Liver (tissue), 9 donors: Measurements from ENCODE around the gene KNOP1. TPM values are rescaled to one million over a fixed set of nuclear protein-coding genes. Genes with fewer than 3 reads are reported as not detected.

Experiments used
- DNase-seq: peaks from one replicate; pipeline ENCODE4 v3.0.0-alpha.2; 2017; ENCODE audit warnings: low spot score
- H3K27ac ChIP-seq, 2 donors: one replicate each; pipeline ENCODE4 v1.7.0; 2013; ENCODE audit warnings: inconsistent platforms in 2 of 2, low read length in 2 of 2, control low read depth in 1 of 2, low read depth in 1 of 2, mild to moderate bottlenecking in 1 of 2
- H3K27me3 ChIP-seq, 4 donors: one replicate each; pipeline versions ENCODE4 v1.6.1 to v1.7.0; 2013; ENCODE audit warnings: low read length in 3 of 4, inconsistent platforms in 1 of 4, mild to moderate bottlenecking in 1 of 4, moderate library complexity in 1 of 4; ENCODE audit not compliant: control insufficient read depth in 4 of 4, insufficient read depth in 4 of 4
- H3K36me3 ChIP-seq, 4 donors: one replicate each; pipeline versions ENCODE4 v1.6.1 to v1.7.0; 2013; ENCODE audit warnings: low read length in 3 of 4, mild to moderate bottlenecking in 3 of 4, low read depth in 1 of 4, moderate library complexity in 1 of 4; ENCODE audit not compliant: control insufficient read depth in 4 of 4, insufficient read depth in 3 of 4
- H3K4me1 ChIP-seq, 4 donors: one replicate each; pipeline versions ENCODE4 v1.6.1 to v1.7.0; 2013; ENCODE audit warnings: low read length in 3 of 4, mild to moderate bottlenecking in 3 of 4, moderate library complexity in 1 of 4; ENCODE audit not compliant: control insufficient read depth in 4 of 4, insufficient read depth in 4 of 4
- H3K4me3 ChIP-seq, 3 donors: one replicate each; pipeline versions ENCODE4 v1.6.1 to v1.7.0; 2013; ENCODE audit warnings: low read length in 3 of 3, control low read depth in 1 of 3, low read depth in 1 of 3, mild to moderate bottlenecking in 1 of 3
- H3K9ac ChIP-seq, 2 donors: one replicate each; pipeline ENCODE4 v1.7.0; 2013; ENCODE audit warnings: low read length in 2 of 2, mild to moderate bottlenecking in 2 of 2, moderate library complexity in 2 of 2, control low read depth in 1 of 2, low read depth in 1 of 2
- H3K9me3 ChIP-seq, 4 donors: one replicate each; pipeline versions ENCODE4 v1.6.1 to v1.7.0; 2013; ENCODE audit warnings: low read length in 3 of 4; ENCODE audit not compliant: control insufficient read depth in 4 of 4
- EGR1 ChIP-seq, 2 donors: IDR thresholded peaks; 2 replicates each; pipeline ENCODE4 v1.6.1; 2016 to 2018; ENCODE audit warnings: antibody characterized with exemption in 2 of 2, low read depth in 2 of 2
- FOXA1 ChIP-seq: IDR thresholded peaks from 2 replicates; pipeline ENCODE4 v1.6.1; 2016; ENCODE audit warnings: antibody characterized with exemption
- FOXA2 ChIP-seq: IDR thresholded peaks from 2 replicates; pipeline ENCODE4 v1.6.1; 2016; ENCODE audit warnings: antibody characterized with exemption
- GABPA ChIP-seq, 2 donors: IDR thresholded peaks in 1 of 2; conservative IDR thresholded peaks in 1 of 2; 2 replicates each; pipeline ENCODE4 v1.6.1; 2016; ENCODE audit warnings: antibody characterized with exemption in 2 of 2, mild to moderate bottlenecking in 1 of 2, moderate library complexity in 1 of 2
- HNF4A ChIP-seq, 2 donors: conservative IDR thresholded peaks; 2 replicates each; pipeline ENCODE4 v1.6.1; 2016; ENCODE audit warnings: antibody characterized with exemption in 2 of 2, mild to moderate bottlenecking in 2 of 2
- HNF4G ChIP-seq: IDR thresholded peaks from 2 replicates; pipeline ENCODE4 v1.6.1; 2016; ENCODE audit warnings: antibody characterized with exemption
- JUND ChIP-seq, 2 donors: IDR thresholded peaks; 2 replicates each; pipeline ENCODE4 v1.6.1; 2016; ENCODE audit warnings: antibody characterized with exemption in 2 of 2
- NR2F2 ChIP-seq: IDR thresholded peaks from 2 replicates; pipeline ENCODE4 v1.6.1; 2016; ENCODE audit warnings: antibody characterized with exemption
- RAD21 ChIP-seq, 2 donors: IDR thresholded peaks; 2 replicates each; pipeline ENCODE4 v1.6.1; 2016; ENCODE audit warnings: antibody characterized with exemption in 2 of 2, mild to moderate bottlenecking in 2 of 2
- RXRA ChIP-seq, 2 donors: IDR thresholded peaks; 2 replicates each; pipeline ENCODE4 v1.6.1; 2017 to 2018; ENCODE audit warnings: antibody characterized with exemption in 2 of 2, mild to moderate bottlenecking in 1 of 2
- SP1 ChIP-seq: IDR thresholded peaks from 2 replicates; pipeline ENCODE4 v1.6.1; 2018; ENCODE audit warnings: antibody characterized with exemption, mild to moderate bottlenecking
- TAF1 ChIP-seq: conservative IDR thresholded peaks from 2 replicates; pipeline ENCODE4 v1.6.1; 2016; ENCODE audit warnings: antibody characterized with exemption, mild to moderate bottlenecking
- YY1 ChIP-seq: IDR thresholded peaks from 2 replicates; pipeline ENCODE4 v1.6.1; 2016; ENCODE audit warnings: antibody characterized with exemption, mild to moderate bottlenecking
- ZBTB33 ChIP-seq: IDR thresholded peaks from 2 replicates; pipeline ENCODE4 v1.6.1; 2016; ENCODE audit warnings: antibody characterized with exemption
- WGBS: extraction: QIAGEN DNeasy Blood & Tissue Kit; methylation state at CpG from one replicate; pipeline ENCODE4 v1.1.7; 2013; 5-methylcytosine and 5-hydroxymethylcytosine counted together
- polyA plus RNA-seq, 2 donors: library from polyadenylated mRNA; stranded (reverse) in 1 of 2; unstranded in 1 of 2; fragments of 200-250 nt in 1 of 2; fragments of >200 nt in 1 of 2; fragmentation: Nextera tagmentation in 1 of 2; extraction: Ambion mirVana in 1 of 2; gene quantifications; one replicate each; pipeline versions ENCODE4 v1.2.1 to v1.2.3, GENCODE V29; 2013 to 2015
- total RNA-seq, 2 donors: library from RNA; depleted of rRNA; stranded (reverse); fragments of >200 nt; gene quantifications; one replicate each; pipeline ENCODE4 v1.2.3, GENCODE V29; 2014
- TF ChIP-seq, protein P1 (sequence below): fragments of 150-350 bp; IDR thresholded peaks from 2 replicates; pipeline ENCODE4 v1.5.1; 2017; ENCODE audit warnings: improper control_type of control experiment, low read depth, low read length; ENCODE audit not compliant: missing input control
- TF ChIP-seq, protein P2 (sequence below): IDR thresholded peaks from 2 replicates; pipeline ENCODE4 v1.6.1; 2016; ENCODE audit warnings: antibody characterized with exemption
- TF ChIP-seq, protein P3 (sequence below): IDR thresholded peaks from 2 replicates; pipeline ENCODE4 v1.6.1; 2016; ENCODE audit warnings: antibody characterized with exemption, mild to moderate bottlenecking
- TF ChIP-seq, protein P4 (sequence below): IDR thresholded peaks from 2 replicates; pipeline ENCODE4 v1.6.1; 2016; ENCODE audit warnings: antibody characterized with exemption
- donor health status: healthy.
- donor health status: healthy.
- donor health status: healthy.
- donor health status: healthy.
- donor health status: healthy.

The KNOP1 gene
- total and polyA plus RNA-seq, 4 donors, result 4.1 to 6.7 (median 5.7) TPM

DNA sequence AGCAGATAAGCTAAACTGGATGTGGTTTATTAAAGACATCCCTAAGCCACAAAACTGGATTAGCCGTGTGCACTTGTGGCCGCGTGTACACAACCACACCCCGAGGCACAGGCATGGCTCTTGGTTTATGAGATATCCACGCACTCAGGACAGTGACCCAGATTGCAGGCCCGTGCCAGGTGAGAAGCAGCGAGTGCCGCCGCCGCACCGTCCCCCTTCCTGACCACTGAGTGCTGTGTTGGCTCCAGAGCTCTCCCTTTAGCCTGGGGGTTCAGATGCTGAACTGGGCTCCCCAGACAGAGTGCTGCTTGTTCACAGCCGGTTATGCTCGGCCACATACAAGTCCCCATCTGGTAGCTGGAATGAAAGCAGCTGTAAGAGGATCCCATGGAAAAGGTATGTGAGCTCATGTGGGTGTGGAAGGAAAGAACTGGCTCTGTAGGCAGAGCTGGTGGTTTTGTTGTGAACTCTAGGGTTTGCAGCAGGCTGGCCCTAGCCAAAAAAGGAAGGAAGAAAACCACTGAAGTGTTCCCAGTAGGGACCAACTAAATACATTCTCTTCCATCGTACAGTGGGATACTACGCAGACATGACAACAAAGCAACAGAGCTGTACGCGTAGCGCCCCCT lies 29.5 kb downstream of the KNOP1 start:
- TF ChIP-seq FOXA2 (no peak), HNF4A (conservative IDR thresholded peaks at IDR 0.05) (no peak), GABPA (IDR thresholded peaks at IDR 0.05 in 1 of 2, conservative IDR thresholded peaks at IDR 0.05 in 1 of 2) (no peak), EGR1 (IDR thresholded peaks at IDR 0.05; ENCODE audit: low read depth in 2 of 2) (no peak), SP1 (no peak), ZBTB33 (no peak), FOXA1 (no peak), RAD21 (IDR thresholded peaks at IDR 0.05) (no peak), HNF4G (no peak), RXRA (IDR thresholded peaks at IDR 0.05) (no peak), JUND (IDR thresholded peaks at IDR 0.05) (no peak), TAF1 (no peak)
- TF ChIP-seq, protein P1, sequence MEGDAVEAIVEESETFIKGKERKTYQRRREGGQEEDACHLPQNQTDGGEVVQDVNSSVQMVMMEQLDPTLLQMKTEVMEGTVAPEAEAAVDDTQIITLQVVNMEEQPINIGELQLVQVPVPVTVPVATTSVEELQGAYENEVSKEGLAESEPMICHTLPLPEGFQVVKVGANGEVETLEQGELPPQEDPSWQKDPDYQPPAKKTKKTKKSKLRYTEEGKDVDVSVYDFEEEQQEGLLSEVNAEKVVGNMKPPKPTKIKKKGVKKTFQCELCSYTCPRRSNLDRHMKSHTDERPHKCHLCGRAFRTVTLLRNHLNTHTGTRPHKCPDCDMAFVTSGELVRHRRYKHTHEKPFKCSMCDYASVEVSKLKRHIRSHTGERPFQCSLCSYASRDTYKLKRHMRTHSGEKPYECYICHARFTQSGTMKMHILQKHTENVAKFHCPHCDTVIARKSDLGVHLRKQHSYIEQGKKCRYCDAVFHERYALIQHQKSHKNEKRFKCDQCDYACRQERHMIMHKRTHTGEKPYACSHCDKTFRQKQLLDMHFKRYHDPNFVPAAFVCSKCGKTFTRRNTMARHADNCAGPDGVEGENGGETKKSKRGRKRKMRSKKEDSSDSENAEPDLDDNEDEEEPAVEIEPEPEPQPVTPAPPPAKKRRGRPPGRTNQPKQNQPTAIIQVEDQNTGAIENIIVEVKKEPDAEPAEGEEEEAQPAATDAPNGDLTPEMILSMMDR, result no peak
- TF ChIP-seq, protein P2, sequence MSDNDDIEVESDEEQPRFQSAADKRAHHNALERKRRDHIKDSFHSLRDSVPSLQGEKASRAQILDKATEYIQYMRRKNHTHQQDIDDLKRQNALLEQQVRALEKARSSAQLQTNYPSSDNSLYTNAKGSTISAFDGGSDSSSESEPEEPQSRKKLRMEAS, result no peak
- TF ChIP-seq, protein P3, sequence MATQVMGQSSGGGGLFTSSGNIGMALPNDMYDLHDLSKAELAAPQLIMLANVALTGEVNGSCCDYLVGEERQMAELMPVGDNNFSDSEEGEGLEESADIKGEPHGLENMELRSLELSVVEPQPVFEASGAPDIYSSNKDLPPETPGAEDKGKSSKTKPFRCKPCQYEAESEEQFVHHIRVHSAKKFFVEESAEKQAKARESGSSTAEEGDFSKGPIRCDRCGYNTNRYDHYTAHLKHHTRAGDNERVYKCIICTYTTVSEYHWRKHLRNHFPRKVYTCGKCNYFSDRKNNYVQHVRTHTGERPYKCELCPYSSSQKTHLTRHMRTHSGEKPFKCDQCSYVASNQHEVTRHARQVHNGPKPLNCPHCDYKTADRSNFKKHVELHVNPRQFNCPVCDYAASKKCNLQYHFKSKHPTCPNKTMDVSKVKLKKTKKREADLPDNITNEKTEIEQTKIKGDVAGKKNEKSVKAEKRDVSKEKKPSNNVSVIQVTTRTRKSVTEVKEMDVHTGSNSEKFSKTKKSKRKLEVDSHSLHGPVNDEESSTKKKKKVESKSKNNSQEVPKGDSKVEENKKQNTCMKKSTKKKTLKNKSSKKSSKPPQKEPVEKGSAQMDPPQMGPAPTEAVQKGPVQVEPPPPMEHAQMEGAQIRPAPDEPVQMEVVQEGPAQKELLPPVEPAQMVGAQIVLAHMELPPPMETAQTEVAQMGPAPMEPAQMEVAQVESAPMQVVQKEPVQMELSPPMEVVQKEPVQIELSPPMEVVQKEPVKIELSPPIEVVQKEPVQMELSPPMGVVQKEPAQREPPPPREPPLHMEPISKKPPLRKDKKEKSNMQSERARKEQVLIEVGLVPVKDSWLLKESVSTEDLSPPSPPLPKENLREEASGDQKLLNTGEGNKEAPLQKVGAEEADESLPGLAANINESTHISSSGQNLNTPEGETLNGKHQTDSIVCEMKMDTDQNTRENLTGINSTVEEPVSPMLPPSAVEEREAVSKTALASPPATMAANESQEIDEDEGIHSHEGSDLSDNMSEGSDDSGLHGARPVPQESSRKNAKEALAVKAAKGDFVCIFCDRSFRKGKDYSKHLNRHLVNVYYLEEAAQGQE, result no peak
- Histone ChIP-seq H3K4me3 (no peak overlapping the region), H3K36me3 (peaks cover 8 to 36% (median 17%) of the 10 kb centered on the region in 4 donors), H3K9me3 (peaks cover 0 to 2% (median 0%) of the 10 kb centered on the region in 4 donors), H3K27ac (no peak overlapping the region), H3K4me1 (no peaks in the 10 kb centered on the region), H3K27me3 (no peaks in the 10 kb centered on the region), H3K9ac (no peak overlapping the region)
- DNase-seq, result no peak
- 95% methylated on average over 18 of the region's 18 CpGs for WGBS

- Histone ChIP-seq H3K27ac (no peak overlapping the region), H3K36me3 (peaks cover 12 to 47% (median 19%) of the 10 kb centered on the region in 4 donors), H3K9ac (no peak overlapping the region), H3K27me3 (no peaks in the 10 kb centered on the region), H3K4me1 (no peaks in the 10 kb centered on the region), H3K4me3 (no peak overlapping the region), H3K9me3 (peaks cover 0 to 2% (median 0%) of the 10 kb centered on the region in 4 donors)
- DNase-seq, result no peak
- 93% methylated on average over 7 of the region's 7 CpGs for WGBS
- TF ChIP-seq, protein P2, result no peak
- TF ChIP-seq NR2F2 (no peak), FOXA1 (no peak), RAD21 (IDR thresholded peaks at IDR 0.05) (no peak), YY1 (no peak), FOXA2 (no peak), JUND (IDR thresholded peaks at IDR 0.05) (no peak)
- TF ChIP-seq, protein P4, sequence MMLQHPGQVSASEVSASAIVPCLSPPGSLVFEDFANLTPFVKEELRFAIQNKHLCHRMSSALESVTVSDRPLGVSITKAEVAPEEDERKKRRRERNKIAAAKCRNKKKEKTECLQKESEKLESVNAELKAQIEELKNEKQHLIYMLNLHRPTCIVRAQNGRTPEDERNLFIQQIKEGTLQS, result no peak
- TF ChIP-seq, protein P3, result no peak
Measured at GRCh38 chr16:19687279-19687678, 30.7 kb downstream of the KNOP1 start.
